Panc1 (cell line): ENCODE results near the gene KAT2B. TPM values are rescaled to one million over a fixed set of nuclear protein-coding genes. Genes with fewer than 3 reads are reported as not detected.

ENCODE experiments used
- ATAC-seq: fragments of 200-7000 bp; cut with Tn5 transposase; 2 replicates; pipeline ENCODE4 v1.9.1; 2020; ENCODE audit warnings: mild to moderate bottlenecking, moderate library complexity
- BruUV-seq: library from RNA; stranded (reverse); fragments of 400-500 nt; replicated peaks from 2 replicates; lab custom pipeline; 2021; lab: Mats Ljungman, UMichigan
- CTCF ChIA-PET: fragments of 300-600 bp; sonication (Branson Sonifier 250); formaldehyde crosslinking; loops from one replicate; lab custom pipeline; 2022; ENCODE audit warnings: antibody characterized with exemption; lab: Charles Lee
- POLR2A ChIA-PET: fragments of 300-600 bp; sonication (Branson Sonifier 250); formaldehyde crosslinking; loops from one replicate; lab custom pipeline; 2022; ENCODE audit warnings: antibody characterized with exemption; lab: Charles Lee
- DNase-seq: peaks from one replicate; pipeline ENCODE4 v3.0.0-alpha.2; 2010; ENCODE audit warnings: low read depth, low spot score
- H3K27ac ChIP-seq: 2 replicates; pipeline ENCODE4 v1.5.1; 2011; ENCODE audit warnings: mild to moderate bottlenecking, low read length, inconsistent platforms
- H3K27me3 ChIP-seq: fragments of 200-500 bp; sonication (Bioruptor generic); 2 replicates; pipeline ENCODE4 v1.6.0; 2014; ENCODE audit warnings: low read length, inconsistent platforms; ENCODE audit not compliant: control insufficient read depth, insufficient read depth
- H3K36me3 ChIP-seq: fragments of 200-500 bp; sonication (Bioruptor generic); 2 replicates; pipeline ENCODE4 v1.5.1; 2014; ENCODE audit warnings: inconsistent platforms, mild to moderate bottlenecking, low read length, moderate library complexity; ENCODE audit not compliant: control insufficient read depth, insufficient read depth
- H3K4me1 ChIP-seq: 2 replicates; pipeline ENCODE4 v1.5.1; 2011; ENCODE audit warnings: inconsistent platforms, mild to moderate bottlenecking, low read length, moderate library complexity; ENCODE audit not compliant: control insufficient read depth, insufficient read depth
- H3K4me3 ChIP-seq, 2 experiments: 2 replicates each; pipeline ENCODE4 v1.5.1; 2011 to 2012; ENCODE audit warnings: low read depth in 2 of 2, low read length in 2 of 2, mild to moderate bottlenecking in 2 of 2, inconsistent platforms in 1 of 2, moderate library complexity in 1 of 2
- H3K9me3 ChIP-seq: fragments of 200-500 bp; sonication (Bioruptor generic); 2 replicates; pipeline ENCODE4 v1.5.1; 2014; ENCODE audit warnings: low read depth, mild to moderate bottlenecking, inconsistent platforms, low read length, moderate library complexity; ENCODE audit not compliant: control insufficient read depth, insufficient read depth
- POLR2AphosphoS5 ChIP-seq: IDR thresholded peaks from 2 replicates; pipeline ENCODE4 v1.6.1; 2012; ENCODE audit warnings: mild to moderate bottlenecking, low read depth, low read length, moderate library complexity
- SIN3A ChIP-seq: IDR thresholded peaks from 2 replicates; pipeline ENCODE4 v1.6.1; 2012; ENCODE audit warnings: low read depth, mild to moderate bottlenecking, low read length, moderate library complexity, borderline replicate concordance; ENCODE audit not compliant: insufficient read depth
- TCF7L2 ChIP-seq: IDR thresholded peaks from 2 replicates; pipeline ENCODE4 v1.6.1; 2011; ENCODE audit warnings: mild to moderate bottlenecking, low read depth, low read length, inconsistent platforms
- in situ Hi-C: cut with HindIII; loops from 2 replicates; pipeline ENCODE4 v1.10.0; 2016; ENCODE audit warnings: low sequenced_read_pairs, low pct_unique_long_range_greater_than_20kb
- intact Hi-C: fragments of 100-400 bp; cut with micrococcal nuclease; formaldehyde crosslinking; loops from one replicate; pipeline ENCODE4 v1.10.0; 2022; ENCODE audit not compliant: unreplicated experiment
- total RNA-seq: library from RNA; stranded (reverse); gene quantifications from one replicate; pipeline ENCODE4 v1.2.1, GENCODE V29; 2021; ENCODE audit not compliant: unreplicated experiment
- TF ChIP-seq, protein P1 (sequence below): fragments of 450-650 bp; IDR thresholded peaks from 2 replicates; pipeline ENCODE4 v1.5.1; 2017; ENCODE audit warnings: mild to moderate bottlenecking
- TF ChIP-seq, protein P2 (sequence below), 2 experiments: IDR thresholded peaks; 2 replicates each; pipeline ENCODE4 v1.6.1; 2011 to 2012; ENCODE audit warnings: low read depth in 2 of 2, control low read depth in 1 of 2, low read length in 1 of 2, mild to moderate bottlenecking in 1 of 2, moderate library complexity in 1 of 2; ENCODE audit not compliant: insufficient read depth in 1 of 2

The KAT2B gene
- total RNA-seq, 1 experiment from 2014 or later, result 16.4 TPM

DNA sequence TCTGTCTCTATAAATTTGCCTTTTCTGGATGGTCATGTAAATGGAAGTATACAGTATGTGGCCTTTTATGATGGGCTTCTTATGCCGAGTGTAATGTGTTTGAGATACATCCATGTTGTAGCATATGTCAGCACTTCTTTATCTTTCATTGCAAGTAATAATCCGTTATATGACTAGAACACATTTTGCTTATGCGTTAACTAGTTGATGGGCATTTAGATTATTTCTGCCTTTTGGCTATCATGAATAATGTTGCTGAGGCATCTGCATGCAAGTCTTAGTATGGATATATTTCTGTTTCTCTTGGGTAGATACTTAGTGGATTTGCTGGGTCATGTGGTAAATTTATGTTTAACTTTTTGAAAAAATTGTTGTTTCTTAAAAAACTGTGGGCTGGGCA is 19.7 kb downstream of the KAT2B start:
- TF ChIP-seq, protein P1, sequence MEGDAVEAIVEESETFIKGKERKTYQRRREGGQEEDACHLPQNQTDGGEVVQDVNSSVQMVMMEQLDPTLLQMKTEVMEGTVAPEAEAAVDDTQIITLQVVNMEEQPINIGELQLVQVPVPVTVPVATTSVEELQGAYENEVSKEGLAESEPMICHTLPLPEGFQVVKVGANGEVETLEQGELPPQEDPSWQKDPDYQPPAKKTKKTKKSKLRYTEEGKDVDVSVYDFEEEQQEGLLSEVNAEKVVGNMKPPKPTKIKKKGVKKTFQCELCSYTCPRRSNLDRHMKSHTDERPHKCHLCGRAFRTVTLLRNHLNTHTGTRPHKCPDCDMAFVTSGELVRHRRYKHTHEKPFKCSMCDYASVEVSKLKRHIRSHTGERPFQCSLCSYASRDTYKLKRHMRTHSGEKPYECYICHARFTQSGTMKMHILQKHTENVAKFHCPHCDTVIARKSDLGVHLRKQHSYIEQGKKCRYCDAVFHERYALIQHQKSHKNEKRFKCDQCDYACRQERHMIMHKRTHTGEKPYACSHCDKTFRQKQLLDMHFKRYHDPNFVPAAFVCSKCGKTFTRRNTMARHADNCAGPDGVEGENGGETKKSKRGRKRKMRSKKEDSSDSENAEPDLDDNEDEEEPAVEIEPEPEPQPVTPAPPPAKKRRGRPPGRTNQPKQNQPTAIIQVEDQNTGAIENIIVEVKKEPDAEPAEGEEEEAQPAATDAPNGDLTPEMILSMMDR, result no peak
- TF ChIP-seq SIN3A, result no peak
- no peak for TF ChIP-seq POLR2AphosphoS5
- no peak for TF ChIP-seq TCF7L2
- TF ChIP-seq, protein P2, sequence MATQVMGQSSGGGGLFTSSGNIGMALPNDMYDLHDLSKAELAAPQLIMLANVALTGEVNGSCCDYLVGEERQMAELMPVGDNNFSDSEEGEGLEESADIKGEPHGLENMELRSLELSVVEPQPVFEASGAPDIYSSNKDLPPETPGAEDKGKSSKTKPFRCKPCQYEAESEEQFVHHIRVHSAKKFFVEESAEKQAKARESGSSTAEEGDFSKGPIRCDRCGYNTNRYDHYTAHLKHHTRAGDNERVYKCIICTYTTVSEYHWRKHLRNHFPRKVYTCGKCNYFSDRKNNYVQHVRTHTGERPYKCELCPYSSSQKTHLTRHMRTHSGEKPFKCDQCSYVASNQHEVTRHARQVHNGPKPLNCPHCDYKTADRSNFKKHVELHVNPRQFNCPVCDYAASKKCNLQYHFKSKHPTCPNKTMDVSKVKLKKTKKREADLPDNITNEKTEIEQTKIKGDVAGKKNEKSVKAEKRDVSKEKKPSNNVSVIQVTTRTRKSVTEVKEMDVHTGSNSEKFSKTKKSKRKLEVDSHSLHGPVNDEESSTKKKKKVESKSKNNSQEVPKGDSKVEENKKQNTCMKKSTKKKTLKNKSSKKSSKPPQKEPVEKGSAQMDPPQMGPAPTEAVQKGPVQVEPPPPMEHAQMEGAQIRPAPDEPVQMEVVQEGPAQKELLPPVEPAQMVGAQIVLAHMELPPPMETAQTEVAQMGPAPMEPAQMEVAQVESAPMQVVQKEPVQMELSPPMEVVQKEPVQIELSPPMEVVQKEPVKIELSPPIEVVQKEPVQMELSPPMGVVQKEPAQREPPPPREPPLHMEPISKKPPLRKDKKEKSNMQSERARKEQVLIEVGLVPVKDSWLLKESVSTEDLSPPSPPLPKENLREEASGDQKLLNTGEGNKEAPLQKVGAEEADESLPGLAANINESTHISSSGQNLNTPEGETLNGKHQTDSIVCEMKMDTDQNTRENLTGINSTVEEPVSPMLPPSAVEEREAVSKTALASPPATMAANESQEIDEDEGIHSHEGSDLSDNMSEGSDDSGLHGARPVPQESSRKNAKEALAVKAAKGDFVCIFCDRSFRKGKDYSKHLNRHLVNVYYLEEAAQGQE (IDR thresholded peaks at IDR 0.05; ENCODE audit: insufficient read depth in 1 of 2, low read depth in 2 of 2, low read length in 1 of 2), result no peak
- no peaks in the 10 kb centered on the region for H3K9me3 ChIP-seq
- POLR2A ChIA-PET, result no interaction called here

DNA sequence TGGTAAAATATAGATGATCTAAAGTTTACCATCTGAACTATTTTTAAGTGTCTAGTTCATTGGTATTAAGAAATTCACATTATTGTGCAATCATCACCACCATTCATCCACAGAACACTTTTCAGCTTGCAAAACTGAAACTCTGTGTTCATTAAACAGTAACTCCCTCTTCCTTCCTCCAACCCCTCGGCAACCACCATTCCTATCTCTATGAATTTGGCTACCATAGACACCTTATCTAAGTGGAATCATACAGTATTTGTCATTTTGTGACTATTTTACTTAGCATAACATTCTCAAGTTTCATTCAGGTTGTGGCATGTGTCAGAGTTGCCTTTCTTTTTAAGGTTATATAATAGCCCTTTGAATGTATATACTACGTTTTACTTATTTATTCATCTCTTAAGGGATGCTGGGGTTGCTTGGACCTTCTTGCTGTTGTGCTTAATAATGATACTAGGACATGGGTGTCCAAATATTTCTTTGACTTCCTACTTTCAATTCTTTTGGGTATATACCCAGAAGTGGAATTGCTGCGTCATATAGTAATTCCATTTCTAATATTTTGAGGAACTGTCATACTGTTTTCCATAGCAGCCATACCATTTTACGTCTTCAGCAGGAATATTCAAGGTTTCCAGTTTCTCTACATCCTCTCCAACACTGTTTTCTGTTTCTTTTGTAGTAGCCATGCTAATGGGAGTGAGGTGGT is 20.9 kb downstream of the KAT2B start:
- intact Hi-C loops, result no loop called here
- H3K4me3 ChIP-seq, result no peak overlapping the region
- H3K4me1 ChIP-seq, result no peaks in the 10 kb centered on the region; the same call in 1 of the 2 replicates
- no peaks in the 10 kb centered on the region for H3K9me3 ChIP-seq
- ChIA-PET POLR2A (no interaction called here), CTCF (no interaction called here)
- ATAC-seq (no peak), DNase-seq (no peak)
- H3K27me3 ChIP-seq, result no peaks in the 10 kb centered on the region
- H3K36me3 ChIP-seq, result no peaks in the 10 kb centered on the region
- no TSS peak for BruUV-seq
- in situ Hi-C loops, result no loop called here
- TF ChIP-seq, protein P2 (IDR thresholded peaks at IDR 0.05; ENCODE audit: insufficient read depth in 1 of 2, low read depth in 2 of 2, low read length in 1 of 2), result no peak
- TF ChIP-seq POLR2AphosphoS5 (no peak), TCF7L2 (no peak), SIN3A (no peak)
- TF ChIP-seq, protein P1, result no peak
- no peak overlapping the region for H3K27ac ChIP-seq

More for the DNA sequence above, 19.7 kb downstream of the KAT2B start:
- in situ Hi-C loops (no loop called here), intact Hi-C loops (no loop called here)
- no peaks in the 10 kb centered on the region for H3K36me3 ChIP-seq
- H3K27me3 ChIP-seq, result no peaks in the 10 kb centered on the region
- H3K27ac ChIP-seq, result no peak overlapping the region
- peaks cover 4% of the 10 kb centered on the region for H3K4me1 ChIP-seq
- no peak overlapping the region for H3K4me3 ChIP-seq
- DNase-seq (no peak), ATAC-seq (no peak)
- CTCF ChIA-PET, result no interaction called here
- BruUV-seq, result no TSS peak
